ENCODE data around the gene SLC38A6. TPM values are rescaled to one million over a fixed set of nuclear protein-coding genes. Genes with fewer than 3 reads are reported as not detected.
"Not testable (repeated sequence)": the region's sequence is repeated elsewhere in the genome, so short reads cannot be mapped to it uniquely, and the experiment has no call there.

The SLC38A6 gene
- total RNA-seq, 1 donor from 2014 or later, result 13.2 TPM

GRCh38 chr14:61051051-61051450, 70.0 kb downstream of the SLC38A6 start:
- no peak for DNase-seq (ENCODE audit: low spot score)

GRCh38 chr14:61051621-61052020, 70.6 kb downstream of the SLC38A6 start:
- DNase-seq (ENCODE audit: low spot score), result no peak

GRCh38 chr14:61063461-61063860, 82.4 kb downstream of the SLC38A6 start:
- no peak for DNase-seq (ENCODE audit: low spot score)

GRCh38 chr14:61064210-61064609, 83.2 kb downstream of the SLC38A6 start:
- DNase-seq (ENCODE audit: low spot score), result no peak

GRCh38 chr14:61064856-61065255, 83.8 kb downstream of the SLC38A6 start:
- no peak for DNase-seq (ENCODE audit: low spot score)

GRCh38 chr14:61065656-61066055, 84.6 kb downstream of the SLC38A6 start:
- DNase-seq (ENCODE audit: low spot score), result no peak

- not testable (repeated sequence) for DNase-seq (ENCODE audit: low spot score)
Measured at GRCh38 chr14:61072442-61072841, 91.4 kb downstream of the SLC38A6 start.

- DNase-seq (ENCODE audit: low spot score), result no peak
Measured at GRCh38 chr14:61074852-61075251, 93.8 kb downstream of the SLC38A6 start.

GRCh38 chr14:61076556-61076955, 95.5 kb downstream of the SLC38A6 start:
- no peak for DNase-seq (ENCODE audit: low spot score)

GRCh38 chr14:61077437-61077836, 96.4 kb downstream of the SLC38A6 start:
- no peak for DNase-seq (ENCODE audit: low spot score)

GRCh38 chr14:61077951-61078720, 97.1 kb downstream of the SLC38A6 start:
- no peak for DNase-seq (ENCODE audit: low spot score)

- no peak for DNase-seq (ENCODE audit: low spot score)
Measured at GRCh38 chr14:61080591-61081010, 99.6 kb downstream of the SLC38A6 start.

- no peak for DNase-seq (ENCODE audit: low spot score)
Measured at GRCh38 chr14:61088081-61088480, 107.0 kb downstream of the SLC38A6 start.

GRCh38 chr14:61089126-61089750, 108.2 kb downstream of the SLC38A6 start:
- DNase-seq (ENCODE audit: low spot score), result no peak

- DNase-seq (ENCODE audit: low spot score), result no peak
Measured at GRCh38 chr14:61090432-61091216, 109.6 kb downstream of the SLC38A6 start.

- no peak for DNase-seq (ENCODE audit: low spot score)
Measured at GRCh38 chr14:61091657-61092273, 110.7 kb downstream of the SLC38A6 start.

- not testable (repeated sequence) for DNase-seq (ENCODE audit: low spot score)
Measured at GRCh38 chr14:61098096-61098495, 117.1 kb downstream of the SLC38A6 start.

- no peak for DNase-seq (ENCODE audit: low spot score)
Measured at GRCh38 chr14:61098721-61099120, 117.7 kb downstream of the SLC38A6 start.

- no peak for DNase-seq (ENCODE audit: low spot score)
Measured at GRCh38 chr14:61099216-61099835, 118.3 kb downstream of the SLC38A6 start.

- DNase-seq (ENCODE audit: low spot score), result no peak
Measured at GRCh38 chr14:61101803-61102548, 120.9 kb downstream of the SLC38A6 start.
